Stimulated activated CD4-positive, alpha-beta T cell treated with anti-CD3 and anti-CD28 coated beads, Interleukin-1b, Interleukin-23, amount 100 ng/mL, for 48 hours (primary cell): ENCODE measurements around the gene IQSEC3.
"Not testable (repeated sequence)": the region's sequence is repeated elsewhere in the genome, so short reads cannot be mapped to it uniquely, and the experiment has no call there.

Experiments used
- DNase-seq: peaks from one replicate; pipeline ENCODE4 v3.0.0-alpha.2; 2020

IQSEC3 gene

GRCh38 chr12:205026-205425, 138.5 kb downstream of the IQSEC3 start:
- DNase-seq, result no peak

- no peak for DNase-seq
These were observed 140.3 kb downstream of the IQSEC3 start for GRCh38 chr12:206746-207440.

- DNase-seq, result no peak
These were observed 141.2 kb downstream of the IQSEC3 start for GRCh38 chr12:207804-208203.

GRCh38 chr12:208813-209212, 142.2 kb downstream of the IQSEC3 start:
- no peak for DNase-seq

GRCh38 chr12:209246-209645, 142.7 kb downstream of the IQSEC3 start:
- no peak for DNase-seq

- DNase-seq, result no peak
These were observed 143.3 kb downstream of the IQSEC3 start for GRCh38 chr12:209851-210250.

GRCh38 chr12:210277-211141, 143.9 kb downstream of the IQSEC3 start:
- DNase-seq, result no peak

- no peak for DNase-seq
These were observed 144.5 kb downstream of the IQSEC3 start for GRCh38 chr12:211142-211465.

GRCh38 chr12:211639-212414, 145.3 kb downstream of the IQSEC3 start:
- no peak for DNase-seq

GRCh38 chr12:212415-212714, 145.8 kb downstream of the IQSEC3 start:
- DNase-seq, result no peak

- DNase-seq, result no peak
These were observed 146.4 kb downstream of the IQSEC3 start for GRCh38 chr12:212715-213526.

GRCh38 chr12:213527-213932, 147.0 kb downstream of the IQSEC3 start:
- DNase-seq, result no peak

GRCh38 chr12:214003-214741, 147.6 kb downstream of the IQSEC3 start, which contains the start of gene SLC6A12:
Gene SLC6A12 (minus strand): TSS chr12:214157. CDS start chr12:209986, 4,171 bp downstream.
- DNase-seq, result no peak

- DNase-seq, result no peak
These were observed 148.5 kb downstream of the IQSEC3 start for GRCh38 chr12:215116-215515.

GRCh38 chr12:217029-217428, 150.5 kb downstream of the IQSEC3 start:
- not testable (repeated sequence) for DNase-seq

- DNase-seq, result no peak
These were observed 151.7 kb downstream of the IQSEC3 start for GRCh38 chr12:218221-218620.

GRCh38 chr12:218728-219590, 152.4 kb downstream of the IQSEC3 start:
- no peak for DNase-seq

- DNase-seq, result peak; percentile 80
These were observed 153.4 kb downstream of the IQSEC3 start for GRCh38 chr12:219891-220352.

GRCh38 chr12:220491-220890, 153.9 kb downstream of the IQSEC3 start:
- no peak for DNase-seq

GRCh38 chr12:220946-221550, 154.5 kb downstream of the IQSEC3 start:
- DNase-seq, result no peak

- no peak for DNase-seq
These were observed 155.2 kb downstream of the IQSEC3 start for GRCh38 chr12:221736-222135.
